ENCODE data around the gene RNGTT.
A peak's percentile ranks its signal among the peaks of the same experiment; 100 is the strongest.
"Not testable (repeated sequence)": the region's sequence is repeated elsewhere in the genome, so short reads cannot be mapped to it uniquely, and the experiment has no call there.

Gene RNGTT

GRCh38 chr6:88823998-88824397 lies 139.4 kb downstream of the RNGTT start:
- DNase-seq (ENCODE audit: low read depth in 2 of 3, low spot score in 2 of 3): no peak

DNA sequence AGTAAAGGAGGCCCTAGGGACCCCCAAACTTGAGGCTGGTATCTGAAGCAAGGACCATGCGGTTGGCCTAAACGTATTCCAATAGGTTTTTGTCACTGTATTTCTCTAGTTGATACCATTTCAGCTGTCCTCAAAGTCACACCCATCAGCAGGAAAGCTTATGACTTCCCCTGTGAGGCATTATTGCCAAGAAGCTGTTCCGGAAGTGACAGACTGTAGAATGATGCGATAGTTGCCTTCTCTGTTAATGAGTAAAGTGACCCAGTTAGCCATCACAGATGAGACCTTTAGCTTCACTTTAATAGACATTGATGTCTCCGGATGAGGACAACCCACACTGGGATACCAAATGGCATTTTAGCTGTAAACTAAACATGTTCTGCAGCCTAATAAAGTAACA lies 147.9 kb downstream of the RNGTT start:
- DNase-seq (ENCODE audit: low read depth in 2 of 3, low spot score in 2 of 3): no peak

GRCh38 chr6:88814909-88815308 lies 148.5 kb downstream of the RNGTT start:
- DNase-seq (ENCODE audit: low read depth in 2 of 3, low spot score in 2 of 3): no peak

DNA sequence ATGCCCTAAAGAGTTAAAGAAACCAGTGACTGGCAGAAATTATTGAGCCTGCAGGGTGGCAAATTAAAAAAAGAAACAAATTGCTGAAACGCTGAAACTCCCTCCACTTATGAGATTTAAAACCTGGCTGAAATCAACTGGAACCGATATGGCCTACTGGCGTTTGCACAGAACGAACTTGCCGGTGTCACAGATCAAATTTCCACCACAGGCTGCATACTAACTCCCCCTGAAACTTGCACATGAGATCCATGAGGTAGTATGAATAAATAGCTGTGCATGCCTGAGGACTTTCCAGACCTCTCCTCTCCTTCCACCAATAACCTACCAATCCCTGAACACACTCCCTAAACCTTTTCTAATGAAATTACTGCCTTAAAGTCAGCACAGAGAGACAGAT lies 150.4 kb downstream of the RNGTT start:
- no peak for DNase-seq (ENCODE audit: low read depth in 2 of 3, low spot score in 2 of 3)

DNA sequence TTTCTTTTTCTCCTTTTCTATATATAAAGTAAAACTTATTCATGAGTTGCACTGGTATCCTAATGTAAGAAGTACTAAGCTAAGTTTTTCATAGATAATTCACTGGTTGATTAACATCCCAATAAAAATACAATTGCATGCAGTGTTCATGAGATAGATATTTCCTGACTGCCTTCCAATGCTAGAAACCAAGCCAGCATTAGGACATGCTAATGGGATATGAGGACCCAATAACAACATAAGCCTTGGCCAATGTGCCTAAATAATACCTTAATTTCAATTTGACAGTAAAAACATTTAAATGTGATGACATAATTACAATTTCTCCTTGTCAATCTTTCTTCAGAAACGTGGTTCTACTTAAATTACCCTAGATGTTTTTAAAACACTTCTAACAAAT lies 152.7 kb downstream of the RNGTT start:
- no peak for DNase-seq (ENCODE audit: low read depth in 2 of 3, low spot score in 2 of 3)

DNA sequence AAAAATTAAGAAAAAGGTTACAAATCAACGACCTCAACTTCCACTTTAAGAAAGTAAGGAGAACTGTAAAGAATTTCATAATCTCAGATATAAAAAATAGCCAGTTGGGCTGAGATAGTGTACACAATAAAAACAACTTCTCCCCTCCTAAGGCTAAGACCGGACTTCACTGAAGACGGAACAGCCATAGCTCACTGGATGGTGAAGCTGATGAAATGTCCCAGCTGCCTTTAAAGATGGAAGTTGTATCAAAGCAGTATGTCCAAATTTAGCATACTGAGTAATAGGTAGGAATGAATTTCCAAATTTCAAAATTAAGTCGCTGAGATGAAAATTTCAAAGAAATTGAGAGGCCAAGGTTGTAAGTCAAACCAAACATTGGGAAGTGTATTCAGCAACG lies 153.3 kb downstream of the RNGTT start:
- no peak for DNase-seq (ENCODE audit: low read depth in 2 of 3, low spot score in 2 of 3)

GRCh38 chr6:88808381-88808780 lies 155.0 kb downstream of the RNGTT start:
- DNase-seq (ENCODE audit: low read depth in 2 of 3, low spot score in 2 of 3): no peak

DNA sequence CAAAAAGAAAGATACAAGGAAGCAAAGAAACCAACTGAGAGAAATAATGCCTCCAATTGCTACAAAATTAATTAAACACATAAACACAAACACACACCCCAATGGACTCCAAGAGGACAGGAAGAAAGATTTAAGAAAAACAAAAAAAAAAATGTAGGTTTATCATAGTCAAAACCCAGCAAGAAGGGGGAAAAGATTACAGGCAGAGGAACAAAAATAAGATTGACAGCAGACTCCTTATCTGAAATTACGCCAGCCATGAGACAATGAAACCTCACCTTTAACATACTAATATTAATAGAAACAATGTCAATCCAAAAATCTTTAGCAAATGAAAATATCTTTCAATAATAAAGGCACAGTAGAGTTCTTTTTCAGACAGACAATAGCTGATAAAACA lies 155.8 kb downstream of the RNGTT start:
- DNase-seq (ENCODE audit: low read depth in 2 of 3, low spot score in 2 of 3): no peak

DNA sequence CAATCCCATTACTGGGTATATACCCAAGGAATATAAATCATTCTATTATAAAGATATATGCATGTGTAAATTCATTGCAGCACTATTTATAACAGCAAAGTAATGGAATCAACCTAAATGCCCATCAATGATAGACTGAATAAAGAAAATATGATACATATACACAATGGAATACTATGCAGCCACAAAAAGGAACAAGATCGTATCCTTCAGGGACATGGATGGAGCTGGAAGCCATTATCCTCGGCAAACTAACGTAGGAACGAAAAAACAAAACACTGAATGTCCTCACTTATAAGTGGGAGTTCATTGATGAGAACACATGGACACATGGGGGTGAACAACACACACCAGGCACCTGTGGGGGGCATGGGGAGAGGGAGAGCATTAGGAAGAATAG lies 156.7 kb downstream of the RNGTT start:
- DNase-seq (ENCODE audit: low read depth in 2 of 3, low spot score in 2 of 3): no peak

DNA sequence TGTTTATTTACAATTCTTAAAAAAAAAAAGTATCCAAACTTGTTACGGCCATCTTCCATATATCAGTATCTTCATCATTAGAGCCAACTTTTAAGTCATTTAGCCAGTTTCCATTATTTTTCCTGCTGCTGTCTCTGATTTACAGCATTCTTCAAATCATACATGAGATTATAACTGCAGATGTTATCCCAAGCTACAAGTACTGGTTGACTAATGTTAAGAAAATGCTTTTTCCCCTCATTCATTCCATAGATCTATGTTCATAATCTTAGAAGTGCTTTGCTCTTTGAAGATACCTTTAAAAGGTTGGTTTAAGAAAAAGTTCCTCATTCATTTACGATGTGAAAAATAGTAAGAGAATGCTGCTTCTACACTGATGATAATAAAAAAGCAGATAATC lies 158.7 kb downstream of the RNGTT start:
- no peak for DNase-seq (ENCODE audit: low read depth in 2 of 3, low spot score in 2 of 3)

- no peak for DNase-seq (ENCODE audit: low read depth in 2 of 3, low spot score in 2 of 3)
Measured at GRCh38 chr6:88785478-88785877, 177.9 kb downstream of the RNGTT start.

GRCh38 chr6:88780714-88781389 lies 182.6 kb downstream of the RNGTT start:
- peak in 2 of 3 experiments; percentile 2 to 11 for DNase-seq (ENCODE audit: low read depth in 2 of 3, low spot score in 2 of 3)

- DNase-seq (ENCODE audit: low read depth in 2 of 3, low spot score in 2 of 3): no peak
Measured at GRCh38 chr6:88775866-88776571, 187.4 kb downstream of the RNGTT start.

- DNase-seq (ENCODE audit: low read depth in 2 of 3, low spot score in 2 of 3): not testable (repeated sequence)
Measured at GRCh38 chr6:88768114-88768513, 195.3 kb downstream of the RNGTT start.

DNA sequence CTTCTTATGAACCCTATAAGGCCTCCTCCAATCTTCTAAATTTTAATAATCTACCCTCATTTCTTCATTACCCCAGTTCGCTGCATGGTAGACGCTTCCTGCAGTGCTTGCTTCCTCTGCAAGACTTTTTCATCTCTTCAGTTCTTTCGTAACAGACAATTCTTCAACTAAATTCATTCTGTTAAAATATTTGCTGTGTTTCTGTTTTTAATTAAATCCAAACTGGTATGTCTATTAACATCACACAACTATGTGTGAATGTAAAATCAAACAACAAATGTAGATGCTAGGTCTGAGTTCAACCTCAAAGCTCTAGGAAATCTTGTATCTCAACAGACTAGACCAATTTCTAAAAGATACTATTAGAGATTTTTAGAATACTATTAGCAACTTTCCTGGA lies 199.3 kb downstream of the RNGTT start:
- no peak for DNase-seq (ENCODE audit: low read depth in 2 of 3, low spot score in 2 of 3)

DNA sequence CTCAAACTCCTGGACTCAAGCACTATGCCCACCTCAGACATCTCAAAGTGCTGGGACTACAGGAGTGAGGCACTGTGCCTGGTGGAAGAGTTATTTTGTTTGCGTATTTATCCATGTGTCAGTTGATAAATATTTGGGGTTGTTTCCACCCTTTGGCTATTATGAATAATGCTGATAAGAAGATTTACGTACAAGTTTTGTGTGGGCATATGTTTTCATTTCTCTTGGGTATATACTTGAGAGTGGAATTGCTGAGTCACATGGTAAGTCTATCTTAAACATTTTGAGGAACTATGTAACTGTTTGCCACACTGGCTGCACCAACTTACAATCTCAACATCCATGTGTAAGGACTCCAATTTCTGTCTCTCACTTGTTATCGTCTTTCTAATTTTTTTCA lies 200.3 kb downstream of the RNGTT start:
- no peak for DNase-seq (ENCODE audit: low read depth in 2 of 3, low spot score in 2 of 3)

- no peak for DNase-seq (ENCODE audit: low read depth in 2 of 3, low spot score in 2 of 3)
Measured at GRCh38 chr6:88761237-88762031, 202.0 kb downstream of the RNGTT start.

DNA sequence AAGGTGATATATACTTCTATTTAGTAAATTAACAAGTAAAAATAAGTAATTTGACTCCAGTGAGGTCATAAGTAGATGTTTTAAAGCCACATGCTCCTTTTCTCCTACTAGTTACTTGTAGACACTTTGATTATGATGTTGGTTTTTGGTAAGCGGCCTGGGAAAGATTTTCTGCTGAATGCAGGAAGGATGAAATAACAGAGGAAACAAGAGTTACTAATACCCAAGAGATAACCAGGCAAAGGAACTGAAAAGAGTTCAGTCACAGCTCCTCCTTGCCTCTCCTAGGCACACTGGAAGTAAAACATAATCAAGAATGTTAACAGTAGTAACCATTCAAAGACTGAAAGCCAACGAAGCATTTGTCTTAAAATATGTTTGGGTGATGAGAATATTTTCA lies 203.3 kb downstream of the RNGTT start:
- DNase-seq (ENCODE audit: low read depth in 2 of 3, low spot score in 2 of 3): no peak

- no peak for DNase-seq (ENCODE audit: low read depth in 2 of 3, low spot score in 2 of 3)
Measured at GRCh38 chr6:88750936-88751335, 212.5 kb downstream of the RNGTT start.

DNA sequence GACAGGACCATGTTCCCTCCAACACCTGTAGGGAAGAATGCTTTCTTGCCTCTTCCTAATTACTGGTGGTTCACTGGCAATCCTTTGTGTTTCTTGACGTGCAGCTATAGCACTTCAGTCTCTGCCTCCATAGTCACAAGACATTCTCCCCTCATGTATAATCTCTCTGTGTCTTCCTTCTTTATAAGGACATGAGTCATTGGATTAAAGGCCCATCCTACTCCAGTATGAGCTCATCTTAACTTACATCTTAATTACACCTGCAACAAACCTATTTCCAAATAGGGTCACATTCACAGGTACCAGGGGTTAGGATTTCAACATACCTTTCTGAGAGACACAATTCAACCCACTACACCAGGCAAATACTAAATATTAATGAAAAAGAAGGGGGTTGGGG lies 213.6 kb downstream of the RNGTT start:
- no peak for DNase-seq (ENCODE audit: low read depth in 2 of 3, low spot score in 2 of 3)

- DNase-seq (ENCODE audit: low read depth in 2 of 3, low spot score in 2 of 3): no peak
Measured at GRCh38 chr6:88748141-88748540, 215.3 kb downstream of the RNGTT start.

- no peak for DNase-seq (ENCODE audit: low read depth in 2 of 3, low spot score in 2 of 3)
Measured at GRCh38 chr6:88741939-88742338, 221.5 kb downstream of the RNGTT start.

Data from activated CD8-positive, alpha-beta memory T cell treated with anti-CD3 and anti-CD28 coated beads for 48 hours (primary cell).